GM19467 (cell line): Measurements from ENCODE around the gene EML5.

Experiments used
- ATAC-seq: cut with Tn5 transposase; IDR thresholded peaks from one replicate; pipeline ENCODE4 v1.9.1; 2021; ENCODE audit warnings: mild to moderate bottlenecking, moderate library complexity; ENCODE audit not compliant: unreplicated experiment

The EML5 gene

DNA sequence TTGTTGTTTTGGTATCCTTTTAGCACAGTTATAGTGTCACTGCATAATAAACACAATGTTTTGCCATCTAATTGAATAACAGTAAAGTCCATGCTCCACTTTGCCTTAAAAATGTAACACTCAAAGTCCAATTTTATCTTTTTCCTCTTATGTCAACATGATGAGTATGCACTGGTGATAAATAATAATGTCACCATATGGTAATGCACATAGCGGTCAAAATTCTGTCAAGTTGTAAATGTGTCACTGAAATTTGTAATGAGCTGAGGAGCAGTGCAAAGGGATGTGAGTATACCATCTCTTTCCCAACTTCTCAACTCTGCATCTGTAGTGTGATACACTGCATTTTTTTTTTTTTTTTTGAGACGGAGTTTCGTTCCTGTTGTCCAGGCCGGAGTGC, 65.7 kb downstream of the EML5 start:
- ATAC-seq, result no peak

DNA sequence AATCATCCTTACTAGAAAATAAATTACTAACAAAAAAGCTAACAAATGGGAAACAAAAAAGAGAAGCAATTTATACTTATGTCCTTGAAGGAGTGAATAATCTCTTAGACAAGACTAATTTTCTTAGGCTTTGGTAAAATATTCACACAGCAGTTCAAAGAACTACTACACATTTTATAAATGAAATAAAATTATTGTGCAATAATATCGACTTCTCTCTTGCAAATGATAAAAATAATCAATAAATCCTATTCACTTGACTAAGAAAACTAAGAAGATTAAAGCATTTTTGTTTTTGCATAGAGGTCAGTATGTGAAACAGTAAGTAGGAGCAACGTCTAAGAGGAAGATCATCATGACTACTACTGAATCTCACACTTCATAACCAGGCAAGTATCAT, 82.0 kb downstream of the EML5 start:
- no peak for ATAC-seq

DNA sequence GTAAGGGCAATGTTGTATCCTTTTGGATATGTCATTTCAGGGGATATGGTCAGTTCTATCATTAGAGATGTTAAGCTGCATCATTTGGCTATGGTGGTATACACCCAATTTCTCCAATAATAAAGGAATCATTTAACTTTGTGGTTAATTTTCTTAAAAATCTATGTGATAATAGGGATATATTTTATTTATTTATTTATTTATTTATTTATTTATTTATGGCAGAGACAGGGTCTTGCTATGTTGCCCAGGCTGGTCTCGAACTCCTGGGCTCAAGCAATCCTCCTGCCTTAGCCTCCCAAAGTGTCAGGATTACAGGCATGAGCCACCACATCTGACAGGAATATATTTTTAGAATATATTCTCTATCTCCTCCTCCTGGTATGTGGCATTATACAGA, 85.7 kb downstream of the EML5 start:
- ATAC-seq, result no peak

DNA sequence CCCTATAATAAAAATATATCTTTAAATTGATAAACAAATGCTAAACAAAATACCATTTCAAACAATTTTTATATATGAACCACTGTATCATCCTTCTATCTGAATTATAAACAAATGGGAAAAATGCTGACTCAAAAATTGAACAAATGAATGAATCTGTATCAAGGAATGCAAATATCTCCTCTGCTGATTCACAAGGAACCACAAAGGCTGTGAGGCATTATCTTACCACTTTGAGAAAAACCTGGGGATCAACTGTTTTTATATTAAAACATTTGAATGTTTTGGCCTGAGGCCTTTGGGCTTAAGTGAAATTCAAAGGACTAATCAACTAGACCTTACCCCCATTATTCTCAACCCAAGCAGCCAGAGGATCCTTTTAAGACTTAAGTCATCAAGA, 86.3 kb downstream of the EML5 start:
- ATAC-seq, result no peak

GRCh38 chr14:88698651-88699050, 94.1 kb downstream of the EML5 start:
- no peak for ATAC-seq

- no peak for ATAC-seq
Observed at GRCh38 chr14:88695870-88696269, 96.9 kb downstream of the EML5 start.

- ATAC-seq, result no peak
Observed at GRCh38 chr14:88688386-88688785, 104.4 kb downstream of the EML5 start.

DNA sequence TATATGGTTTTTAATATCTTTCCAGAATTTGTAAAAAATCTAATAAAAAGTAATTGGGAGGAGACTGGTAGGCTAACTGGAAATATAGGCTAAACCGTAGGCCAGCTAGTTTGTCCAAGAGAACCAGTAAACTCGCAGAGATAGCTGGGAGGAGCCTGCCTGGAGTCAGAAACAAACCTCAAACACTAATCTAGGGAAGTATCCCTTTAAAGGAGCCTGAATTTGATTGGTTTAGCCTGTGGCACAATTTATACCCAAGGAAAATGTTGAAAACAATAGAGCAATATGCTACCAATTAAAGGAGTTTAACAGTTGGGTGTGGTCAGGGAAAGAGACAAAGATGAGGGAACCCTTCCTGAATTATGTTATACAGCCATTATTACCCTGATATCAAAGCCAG, 109.6 kb downstream of the EML5 start:
- no peak for ATAC-seq

DNA sequence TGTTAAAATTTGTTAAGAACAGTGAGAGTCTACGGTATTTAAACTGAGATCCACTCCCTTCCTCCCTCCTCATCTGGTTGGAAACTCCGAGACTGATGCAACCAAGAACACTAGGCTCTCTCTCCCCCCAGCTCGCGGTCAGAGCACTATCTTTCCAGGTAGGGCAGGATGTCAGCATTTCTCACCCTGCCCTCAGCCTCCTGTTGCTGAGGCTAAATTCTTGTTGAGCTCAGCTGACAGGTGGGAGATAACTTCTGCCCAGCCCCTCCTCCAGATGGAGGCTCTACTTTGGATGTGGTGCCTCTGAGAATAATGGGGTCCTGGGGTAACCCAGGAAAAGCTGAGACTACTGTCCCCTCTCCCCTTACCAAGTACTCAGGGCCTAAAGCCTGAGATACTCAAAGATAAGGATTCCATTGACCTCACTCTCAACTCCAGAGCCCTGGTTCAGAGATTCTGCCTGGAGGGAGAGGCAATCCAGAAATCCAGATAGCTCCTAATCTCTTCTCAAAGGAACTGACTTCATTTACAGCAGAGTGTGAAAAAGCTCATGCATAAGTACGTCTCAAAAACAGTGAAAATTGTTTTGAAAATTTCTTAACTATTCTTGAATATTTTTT, 110.1 kb downstream of the EML5 start:
- no peak for ATAC-seq

DNA sequence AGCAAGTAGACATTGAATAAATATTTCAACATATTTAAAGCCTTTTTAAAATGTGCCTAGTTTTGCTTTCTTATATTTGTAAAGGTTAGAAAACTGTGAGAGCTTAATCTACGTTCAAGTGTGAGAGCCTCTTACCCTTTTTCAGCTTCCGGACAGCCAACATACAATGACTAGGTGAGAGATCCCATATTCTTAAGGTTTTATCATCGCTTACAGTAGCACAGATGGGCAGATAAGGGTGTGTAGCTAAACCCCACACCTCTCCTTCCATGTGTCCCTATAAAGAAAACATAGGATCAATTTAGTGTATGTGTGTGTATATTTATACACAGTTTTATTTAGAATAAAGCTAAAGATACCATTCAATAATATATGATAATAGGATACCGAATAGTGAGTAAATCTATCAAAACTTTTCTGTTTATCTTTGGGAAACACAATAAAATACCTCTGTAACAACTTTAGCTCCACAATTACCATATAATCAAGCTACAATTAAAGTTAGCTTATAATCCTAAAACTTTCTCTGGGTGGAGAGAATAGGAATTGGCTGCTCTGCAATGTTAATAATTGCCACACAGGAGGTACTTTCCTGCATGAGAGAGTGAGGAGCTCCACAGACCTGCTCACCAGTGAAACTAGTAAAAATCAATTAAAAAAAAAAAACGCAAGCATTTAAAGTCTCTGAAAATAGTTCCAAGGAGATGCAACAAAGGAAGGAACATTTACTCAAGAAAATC, 110.8 kb downstream of the EML5 start:
- no peak for ATAC-seq

GRCh38 chr14:88669346-88669745, 123.4 kb downstream of the EML5 start:
- ATAC-seq, result no peak

GRCh38 chr14:88668448-88669116, 124.2 kb downstream of the EML5 start:
- peak; percentile 39 for ATAC-seq

GRCh38 chr14:88667555-88668273, 125.0 kb downstream of the EML5 start:
- peak; percentile 89 for ATAC-seq

DNA sequence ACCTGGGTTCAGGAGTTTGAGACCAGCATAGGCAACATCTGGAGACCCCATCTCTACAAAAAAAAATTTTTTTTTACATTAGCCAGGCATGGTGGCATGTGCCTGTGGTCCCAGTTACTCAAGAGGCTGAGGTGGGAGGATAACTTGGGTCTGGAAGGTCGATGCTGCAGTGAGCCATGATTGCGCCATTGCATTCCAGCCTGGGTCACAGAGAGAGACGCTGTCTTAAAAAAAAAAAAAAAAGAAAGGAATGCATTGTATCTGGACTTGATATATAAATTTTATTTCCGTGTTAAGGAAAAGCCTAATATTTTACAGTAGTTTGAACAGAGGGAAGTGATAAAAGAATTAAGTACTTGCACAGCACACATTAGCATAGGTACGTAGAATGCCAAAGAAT, 132.7 kb downstream of the EML5 start:
- no peak for ATAC-seq

DNA sequence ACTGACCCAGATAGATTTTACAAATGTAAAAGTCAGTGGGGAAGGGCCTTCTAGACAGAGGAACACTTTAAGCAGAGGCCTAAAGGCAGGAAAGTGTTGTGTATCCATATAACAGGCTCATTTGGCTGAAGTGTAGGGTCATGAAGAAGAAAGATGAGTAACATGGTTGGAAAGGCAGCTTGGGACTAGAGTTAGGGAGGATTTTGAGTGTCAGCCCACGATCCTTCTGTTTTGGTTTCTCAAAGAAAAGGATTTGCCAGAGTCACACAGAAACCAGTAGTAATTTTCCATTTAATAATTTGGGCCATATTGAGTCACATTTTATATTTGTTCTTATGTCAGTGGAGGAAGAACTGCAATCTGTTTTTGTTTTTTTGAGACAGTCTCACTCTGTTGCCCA, 153.5 kb downstream of the EML5 start:
- no peak for ATAC-seq

- ATAC-seq, result no peak
Observed at GRCh38 chr14:88632512-88632911, 160.2 kb downstream of the EML5 start.

DNA sequence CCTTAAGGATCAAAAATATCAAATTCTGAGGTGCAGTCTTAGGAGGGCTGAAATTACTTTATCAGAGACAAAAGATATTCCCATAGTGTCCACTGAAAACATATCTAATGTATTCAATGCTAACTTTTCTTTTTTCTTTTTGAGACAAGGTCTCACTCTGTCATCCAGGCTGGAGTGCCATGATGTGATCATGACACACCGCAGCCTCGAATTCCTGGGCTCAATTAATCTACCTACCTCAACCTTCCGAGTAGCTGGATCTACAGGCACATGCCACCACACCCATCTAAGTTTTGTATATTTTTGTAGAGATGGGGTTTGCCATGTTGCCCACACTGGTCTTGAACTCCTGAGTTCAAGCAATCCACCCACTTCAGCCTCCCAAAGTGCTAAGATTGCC, 161.7 kb downstream of the EML5 start:
- no peak for ATAC-seq

DNA sequence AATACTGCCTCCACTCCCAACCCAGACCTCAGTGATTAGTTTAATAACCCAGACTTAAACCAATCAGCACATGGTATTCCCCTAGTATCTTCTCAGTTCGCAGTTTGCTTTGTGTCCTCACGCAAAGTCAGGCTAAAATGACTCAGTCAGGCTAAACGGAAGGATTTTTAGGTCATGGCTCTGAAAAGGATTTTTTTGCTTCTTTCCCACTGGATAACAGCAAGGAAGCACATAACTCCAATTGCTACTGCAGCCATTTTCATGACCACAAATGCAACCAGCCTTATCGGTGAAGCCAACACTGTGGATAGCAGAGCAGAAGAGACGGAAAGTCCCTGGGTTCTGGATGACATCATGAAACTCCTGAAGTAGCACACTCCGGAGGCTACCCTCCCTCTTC, 162.2 kb downstream of the EML5 start:
- no peak for ATAC-seq

DNA sequence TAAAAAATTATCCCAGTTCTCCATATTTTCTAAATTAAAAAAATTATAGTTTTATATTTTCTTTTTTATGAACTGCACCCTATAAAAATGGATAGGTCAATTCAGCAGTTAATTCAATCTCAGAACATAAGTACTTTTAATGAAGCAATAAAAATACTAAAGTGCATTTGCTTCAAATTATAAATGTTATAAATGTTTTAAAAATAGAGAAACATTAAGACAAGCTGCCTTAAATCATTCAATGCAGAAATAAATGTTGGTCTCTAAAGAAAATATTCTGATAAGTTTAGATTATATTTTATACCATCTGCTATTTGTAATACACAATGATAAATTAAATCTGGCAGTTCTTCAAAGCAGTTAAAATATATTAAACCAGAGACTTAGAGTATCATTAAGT, 164.3 kb downstream of the EML5 start:
- no peak for ATAC-seq

DNA sequence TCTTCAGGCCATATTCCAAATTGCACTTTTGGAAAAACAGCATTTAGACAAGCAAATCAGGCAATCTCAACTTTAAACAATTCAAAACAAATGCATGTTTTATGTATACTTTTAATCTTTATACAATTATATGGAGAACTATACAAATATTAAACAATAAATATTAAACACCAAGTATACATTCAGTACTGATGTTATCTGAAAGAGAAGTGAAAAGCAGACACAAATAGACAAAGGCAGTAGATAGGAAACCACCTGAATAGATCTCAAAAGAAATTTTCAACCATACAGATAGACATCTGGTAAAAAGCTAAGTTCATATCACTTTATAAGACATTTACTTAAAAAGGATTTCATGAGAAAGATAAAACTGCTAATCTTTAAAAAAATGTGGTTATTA, 164.7 kb downstream of the EML5 start:
- no peak for ATAC-seq

DNA sequence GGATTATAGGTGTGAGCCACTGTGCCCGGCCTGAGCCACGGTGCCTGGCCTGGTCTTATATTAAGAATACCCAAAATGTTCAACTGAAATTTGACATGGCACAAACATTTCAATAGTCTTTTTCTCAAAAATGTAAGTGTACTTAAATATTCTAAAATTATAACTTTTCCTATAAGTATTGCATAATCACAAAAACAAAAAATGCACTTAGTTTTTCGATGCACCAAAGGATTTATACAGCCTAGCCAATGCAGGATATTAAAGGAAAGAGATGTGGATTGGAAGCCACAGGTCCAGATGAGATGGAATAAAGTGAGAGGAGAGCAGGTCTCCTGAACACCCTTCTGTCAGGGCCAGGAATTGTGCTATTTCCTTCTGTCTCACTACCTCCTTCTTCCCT, 167.1 kb downstream of the EML5 start:
- no peak for ATAC-seq

- no peak for ATAC-seq
Observed at GRCh38 chr14:88621100-88621499, 171.7 kb downstream of the EML5 start.
